IMR-90 (cell line): ENCODE results near the gene SLC16A7.

Experiments used
- BHLHE40 ChIP-seq: fragments of 150-350 bp; IDR thresholded peaks from 2 replicates; pipeline ENCODE4 v1.6.1; 2016; ENCODE audit warnings: mild to moderate bottlenecking, low read depth, low read length
- CEBPB ChIP-seq: IDR thresholded peaks from 2 replicates; pipeline ENCODE4 v1.6.1; 2012; ENCODE audit warnings: low read depth, low read length, improper control_type of control experiment
- FOS ChIP-seq: fragments of 150-350 bp; IDR thresholded peaks from 2 replicates; pipeline ENCODE4 v1.6.1; 2016; ENCODE audit warnings: low read depth, low read length
- MXI1 ChIP-seq: IDR thresholded peaks from 2 replicates; pipeline ENCODE4 v1.6.1; 2012; ENCODE audit warnings: low read depth, mild to moderate bottlenecking, low read length, moderate library complexity, borderline replicate concordance
- POLR2A ChIP-seq: IDR thresholded peaks from 2 replicates; pipeline ENCODE4 v1.6.1; 2012; ENCODE audit warnings: mild to moderate bottlenecking, low read depth, low read length
- RAD21 ChIP-seq: IDR thresholded peaks from 2 replicates; pipeline ENCODE4 v1.6.1; 2012; ENCODE audit warnings: low read length, improper control_type of control experiment
- RCOR1 ChIP-seq: IDR thresholded peaks from 2 replicates; pipeline ENCODE4 v1.6.1; 2012; ENCODE audit warnings: mild to moderate bottlenecking, low read length, improper control_type of control experiment; ENCODE audit not compliant: insufficient replicate concordance
- RFX5 ChIP-seq: IDR thresholded peaks from 2 replicates; pipeline ENCODE4 v1.8.0; 2012; ENCODE audit warnings: low read depth, mild to moderate bottlenecking, low read length, moderate library complexity
- TF ChIP-seq, protein P1 (sequence below): conservative IDR thresholded peaks from 2 replicates; pipeline ENCODE4 v1.5.1; 2012; ENCODE audit warnings: mild to moderate bottlenecking, low read depth, low read length, improper control_type of control experiment
- TF ChIP-seq, protein P2 (sequence below): fragments of 150-350 bp; IDR thresholded peaks from 2 replicates; pipeline ENCODE4 v1.6.1; 2017; ENCODE audit warnings: mild to moderate bottlenecking, antibody characterized with exemption, low read length, low read depth

DNA sequence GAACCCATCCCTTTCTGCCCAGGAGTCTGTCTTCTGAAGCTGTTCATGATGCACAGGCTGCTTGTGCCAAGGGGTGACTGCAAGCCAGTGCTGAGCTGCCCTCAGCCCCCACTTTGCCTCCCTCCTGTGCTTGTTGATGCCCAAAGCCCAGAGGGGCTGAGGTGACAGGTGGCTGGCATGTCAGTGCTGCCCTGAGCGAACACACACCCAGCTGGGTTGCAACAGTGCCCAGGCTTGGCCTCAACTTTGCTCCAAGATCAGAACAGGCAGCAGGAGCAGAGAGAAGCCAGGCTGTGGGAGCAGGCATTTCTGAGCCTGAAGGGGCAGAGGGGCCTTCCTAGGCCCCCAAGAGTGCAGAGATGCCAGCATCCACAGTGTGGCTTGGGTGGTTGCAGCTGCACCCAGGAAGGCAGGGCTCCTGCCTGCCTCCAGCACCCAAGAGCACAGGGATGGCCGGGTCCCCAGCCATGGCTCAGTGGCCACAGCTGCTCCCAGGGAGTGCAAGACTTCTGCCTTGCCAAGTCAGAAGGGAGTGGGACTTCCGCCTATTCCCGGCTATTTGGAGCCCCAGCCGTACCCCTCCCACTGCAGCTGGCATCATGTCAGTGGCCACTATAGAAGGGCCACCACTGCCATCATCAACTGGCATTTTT lies 83.1 kb downstream of the SLC16A7 start:
- TF ChIP-seq RCOR1 (no peak), RFX5 (no peak), MXI1 (no peak), POLR2A (no peak), CEBPB (no peak), BHLHE40 (no peak), FOS (no peak), RAD21 (no peak)
- TF ChIP-seq, protein P1, sequence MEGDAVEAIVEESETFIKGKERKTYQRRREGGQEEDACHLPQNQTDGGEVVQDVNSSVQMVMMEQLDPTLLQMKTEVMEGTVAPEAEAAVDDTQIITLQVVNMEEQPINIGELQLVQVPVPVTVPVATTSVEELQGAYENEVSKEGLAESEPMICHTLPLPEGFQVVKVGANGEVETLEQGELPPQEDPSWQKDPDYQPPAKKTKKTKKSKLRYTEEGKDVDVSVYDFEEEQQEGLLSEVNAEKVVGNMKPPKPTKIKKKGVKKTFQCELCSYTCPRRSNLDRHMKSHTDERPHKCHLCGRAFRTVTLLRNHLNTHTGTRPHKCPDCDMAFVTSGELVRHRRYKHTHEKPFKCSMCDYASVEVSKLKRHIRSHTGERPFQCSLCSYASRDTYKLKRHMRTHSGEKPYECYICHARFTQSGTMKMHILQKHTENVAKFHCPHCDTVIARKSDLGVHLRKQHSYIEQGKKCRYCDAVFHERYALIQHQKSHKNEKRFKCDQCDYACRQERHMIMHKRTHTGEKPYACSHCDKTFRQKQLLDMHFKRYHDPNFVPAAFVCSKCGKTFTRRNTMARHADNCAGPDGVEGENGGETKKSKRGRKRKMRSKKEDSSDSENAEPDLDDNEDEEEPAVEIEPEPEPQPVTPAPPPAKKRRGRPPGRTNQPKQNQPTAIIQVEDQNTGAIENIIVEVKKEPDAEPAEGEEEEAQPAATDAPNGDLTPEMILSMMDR = no peak
- TF ChIP-seq, protein P2, sequence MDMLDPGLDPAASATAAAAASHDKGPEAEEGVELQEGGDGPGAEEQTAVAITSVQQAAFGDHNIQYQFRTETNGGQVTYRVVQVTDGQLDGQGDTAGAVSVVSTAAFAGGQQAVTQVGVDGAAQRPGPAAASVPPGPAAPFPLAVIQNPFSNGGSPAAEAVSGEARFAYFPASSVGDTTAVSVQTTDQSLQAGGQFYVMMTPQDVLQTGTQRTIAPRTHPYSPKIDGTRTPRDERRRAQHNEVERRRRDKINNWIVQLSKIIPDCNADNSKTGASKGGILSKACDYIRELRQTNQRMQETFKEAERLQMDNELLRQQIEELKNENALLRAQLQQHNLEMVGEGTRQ = no peak
